H1 (cell line): ENCODE measurements around the gene TTC13. TPM values are rescaled to one million over a fixed set of nuclear protein-coding genes. Genes with fewer than 3 reads are reported as not detected.

ENCODE experiments used
- SRF ChIP-seq: IDR thresholded peaks from 2 replicates; pipeline ENCODE4 v1.6.1; 2011; ENCODE audit warnings: mild to moderate bottlenecking, low read depth, low read length, moderate library complexity
- polyA plus RNA-seq, 7 experiments: library from polyadenylated mRNA; depleted of rRNA in 3 of 7; stranded (reverse) in 5 of 7; unstranded in 2 of 7; fragments of >200 nt in 5 of 7; fragments of 200-250 nt in 2 of 7; gene quantifications; 1 replicate in 5 of 7; 2 replicates in 1 of 7; 4 replicates in 1 of 7; pipeline versions ENCODE4 v1.2.1 to v1.2.3, GENCODE V29; 2011 to 2013; ENCODE audit warnings: missing spikeins in 2 of 7, mixed read lengths in 2 of 7
- total RNA-seq: library from RNA; stranded (reverse); fragmentation: NEBNext Ultra II Directional; extraction: Animal tissue kit (Norgen Biotek cat#: 25700); gene quantifications from 2 replicates; pipeline ENCODE4 v1.2.1, GENCODE V29; 2021

The TTC13 gene
- total and polyA plus RNA-seq, 2 of the 8 experiments (the other 6 are each of a cell fraction or from before 2014, with no cell fraction given) = 3.1 to 7.1 TPM

DNA sequence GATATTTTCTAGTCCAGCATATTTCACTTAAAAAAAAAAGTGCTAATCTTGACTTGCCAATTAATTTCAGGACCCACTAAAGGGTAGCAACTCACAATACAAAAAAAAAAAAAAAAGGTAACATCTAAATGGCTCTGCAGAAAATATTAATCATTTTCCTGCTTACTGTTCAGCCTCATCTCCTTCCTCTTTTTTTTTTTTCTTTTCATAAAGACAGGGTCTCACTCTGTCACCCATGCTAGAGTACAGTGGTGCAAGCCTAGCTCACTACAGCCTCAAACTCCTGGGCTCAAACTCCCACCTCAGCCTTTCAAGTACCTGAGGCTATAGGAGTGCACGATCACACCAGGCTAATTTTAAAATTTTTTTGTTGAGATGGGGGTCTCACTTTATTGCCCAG is 30.4 kb downstream of the TTC13 start (continued):
- TF ChIP-seq SRF = no peak
